ENCODE measurements around the gene STK39. TPM values are rescaled to one million over a fixed set of nuclear protein-coding genes. Genes with fewer than 3 reads are reported as not detected.

The STK39 gene
- polyA plus RNA-seq, 1 experiment: 25.2 TPM

- no peak overlapping the region for H3K4me3 ChIP-seq (ENCODE audit: low read depth, low read length)
- no peak for DNase-seq (ENCODE audit: low read depth, low spot score)
- TF ChIP-seq CTCF (IDR thresholded peaks at IDR 0.05; ENCODE audit: low read depth, low read length): no peak
- H3K9me3 ChIP-seq (ENCODE audit: control insufficient read depth, insufficient read depth, low read length): no peaks in the 10 kb centered on the region
- no peak overlapping the region for H3K27ac ChIP-seq (ENCODE audit: low read depth, low read length)
- ChIA-PET CTCF (interaction anchor here (1.2 to 1.3 kb wide), 2 partner anchors 37 to 39 kb away, joined by 3 to 6 read pairs; no protein-coding TSS in a partner anchor), POLR2A (no interaction called here)
- H3K27me3 ChIP-seq (ENCODE audit: control insufficient read depth, insufficient read depth, low read length): no peaks in the 10 kb centered on the region
These were observed 90.3 kb downstream of the STK39 start for GRCh38 chr2:168157070-168157469.

DNA sequence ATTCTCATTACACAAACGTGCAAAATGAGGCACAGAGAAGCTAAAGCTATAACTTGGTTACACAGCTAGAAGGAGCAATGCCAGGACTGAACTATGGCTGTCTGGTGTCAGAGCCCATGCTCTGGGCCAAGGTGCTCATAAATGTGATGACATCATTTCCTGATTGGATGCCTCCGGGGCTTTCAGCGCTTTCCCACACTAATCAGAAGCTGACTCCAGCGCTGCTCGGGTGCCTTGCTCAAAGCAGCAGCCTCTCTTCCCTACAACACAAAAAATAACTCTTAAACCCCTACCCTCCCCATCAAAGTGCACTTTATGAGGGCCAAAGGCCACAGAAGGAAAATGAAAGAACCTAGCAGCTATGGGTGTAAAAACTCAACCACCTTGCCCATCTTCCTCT, 90.7 kb downstream of the STK39 start:
- H3K27me3 ChIP-seq (ENCODE audit: control insufficient read depth, insufficient read depth, low read length): no peaks in the 10 kb centered on the region
- ChIA-PET POLR2A (no interaction called here), CTCF (interaction anchor here (1.2 to 1.3 kb wide), 2 partner anchors 37 to 38 kb away, joined by 3 to 6 read pairs; no protein-coding TSS in a partner anchor)
- H3K4me3 ChIP-seq (ENCODE audit: low read depth, low read length): no peak overlapping the region
- no peaks in the 10 kb centered on the region for H3K9me3 ChIP-seq (ENCODE audit: control insufficient read depth, insufficient read depth, low read length)
- no peak for DNase-seq (ENCODE audit: low read depth, low spot score)
- no peak overlapping the region for H3K27ac ChIP-seq (ENCODE audit: low read depth, low read length)
- TF ChIP-seq CTCF (IDR thresholded peaks at IDR 0.05; ENCODE audit: low read depth, low read length): no peak

DNA sequence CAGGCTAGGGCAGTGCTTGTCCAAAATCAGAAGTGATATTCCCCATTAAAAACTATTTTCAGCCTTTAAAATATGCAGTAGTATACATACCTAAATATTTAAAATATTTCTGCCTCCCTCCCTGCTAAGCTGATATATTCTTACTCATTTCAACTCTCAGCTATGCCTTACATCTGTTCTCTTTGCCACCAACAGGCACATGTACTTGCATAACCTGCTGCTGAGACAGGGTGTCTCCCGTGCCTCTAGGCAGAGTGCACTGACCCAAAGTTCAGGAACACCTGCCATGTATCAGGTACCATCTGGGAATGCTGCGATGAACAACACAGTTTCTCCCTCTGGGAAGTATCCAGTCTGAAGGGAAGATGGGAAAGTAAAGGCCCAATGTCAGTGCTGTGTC, 91.7 kb downstream of the STK39 start:
- CTCF ChIA-PET: interaction anchor here (0.6 to 0.8 kb wide), 2 partner anchors 18 to 37 kb away, joined by 3 to 4 read pairs; no protein-coding TSS in a partner anchor
- Histone ChIP-seq H3K9me3 (ENCODE audit: control insufficient read depth, insufficient read depth, low read length) (no peaks in the 10 kb centered on the region), H3K27ac (ENCODE audit: low read depth, low read length) (no peak overlapping the region), H3K4me3 (ENCODE audit: low read depth, low read length) (no peak overlapping the region), H3K27me3 (ENCODE audit: control insufficient read depth, insufficient read depth, low read length) (no peaks in the 10 kb centered on the region)
- POLR2A ChIA-PET: interaction anchor here (0.6 to 0.7 kb wide), 2 partner anchors 83 to 193 kb away, joined by 3 read pairs; no protein-coding TSS in a partner anchor
- DNase-seq (ENCODE audit: low read depth, low spot score): no peak
- TF ChIP-seq CTCF (IDR thresholded peaks at IDR 0.05; ENCODE audit: low read depth, low read length): no peak

DNA sequence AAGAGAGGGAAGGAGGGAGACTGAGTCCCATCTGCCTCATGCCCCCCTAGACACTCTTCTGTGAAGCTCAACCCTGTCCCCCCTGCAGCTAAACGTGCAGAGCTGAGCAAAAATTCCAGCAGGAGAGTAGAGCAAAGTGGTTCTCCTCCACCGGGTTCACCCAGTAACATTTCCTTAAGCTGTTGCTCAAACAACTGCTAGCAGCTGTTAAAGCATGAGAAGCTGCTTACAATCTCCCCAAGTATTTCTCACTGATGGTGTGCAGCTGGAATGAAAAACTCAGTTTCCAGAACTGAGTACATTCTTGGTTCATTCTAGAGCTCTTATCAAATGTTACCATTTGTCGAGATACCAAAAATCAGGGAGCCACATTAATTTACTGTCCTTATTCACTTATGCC, 92.3 kb downstream of the STK39 start:
- Histone ChIP-seq H3K9me3 (ENCODE audit: control insufficient read depth, insufficient read depth, low read length) (no peaks in the 10 kb centered on the region), H3K4me3 (ENCODE audit: low read depth, low read length) (no peak overlapping the region), H3K27me3 (ENCODE audit: control insufficient read depth, insufficient read depth, low read length) (no peaks in the 10 kb centered on the region), H3K27ac (ENCODE audit: low read depth, low read length) (no peak overlapping the region)
- CTCF ChIA-PET: interaction anchor here (0.8 kb wide), 1 partner anchor 17 kb away, joined by 3 read pairs; no protein-coding TSS in a partner anchor
- peak; percentile 15 for DNase-seq (ENCODE audit: low read depth, low spot score)
- POLR2A ChIA-PET: interaction anchor here (0.6 kb wide), 1 partner anchor 193 kb away, joined by 3 read pairs; no protein-coding TSS in a partner anchor
- no peak for TF ChIP-seq CTCF (IDR thresholded peaks at IDR 0.05; ENCODE audit: low read depth, low read length)

- H3K27me3 ChIP-seq (ENCODE audit: control insufficient read depth, insufficient read depth, low read length): no peaks in the 10 kb centered on the region
- CTCF ChIA-PET: no interaction called here
- no peak overlapping the region for H3K27ac ChIP-seq (ENCODE audit: low read depth, low read length)
- no peak for DNase-seq (ENCODE audit: low read depth, low spot score)
- POLR2A ChIA-PET: no interaction called here
- H3K4me3 ChIP-seq (ENCODE audit: low read depth, low read length): no peak overlapping the region
- TF ChIP-seq CTCF (IDR thresholded peaks at IDR 0.05; ENCODE audit: low read depth, low read length): no peak
- H3K9me3 ChIP-seq (ENCODE audit: control insufficient read depth, insufficient read depth, low read length): no peaks in the 10 kb centered on the region
These were observed 94.4 kb downstream of the STK39 start for GRCh38 chr2:168152902-168153530.

Data from AG04450 (cell line).